GM12878 (cell line): Measurements from ENCODE around the gene TMCC3. TPM values are rescaled to one million over a fixed set of nuclear protein-coding genes. Genes with fewer than 3 reads are reported as not detected.

Experiments
- ATAC-seq: fragments of 200-7000 bp; cut with Tn5 transposase; 3 replicates; pipeline ENCODE4 v1.9.1; 2020; ENCODE audit warnings: mild to moderate bottlenecking, moderate library complexity
- BruUV-seq: library from RNA; stranded (reverse); fragments of 400-500 nt; replicated peaks from 2 replicates; lab custom pipeline; 2021; lab: Mats Ljungman, UMichigan
- CTCF ChIA-PET: fragments of 300-600 bp; sonication (Branson Sonifier 250); formaldehyde crosslinking; extraction: SDS; loops from one replicate; lab custom pipeline; 2021; ENCODE audit warnings: inconsistent platforms; lab: Yijun Ruan, JAX
- POLR2A ChIA-PET: fragments of 350-600 bp; formaldehyde crosslinking; extraction: SDS; loops from one replicate; lab custom pipeline; 2021; ENCODE audit warnings: inconsistent platforms; lab: Charles Lee
- RAD21 ChIA-PET: fragments of 300-600 bp; sonication (Branson Sonifier 250); formaldehyde crosslinking; loops from one replicate; lab custom pipeline; 2023; ENCODE audit warnings: antibody characterized with exemption; ENCODE audit not compliant: unreplicated experiment; lab: Charles Lee
- SMC1A ChIA-PET: fragments of 300-600 bp; sonication (Branson Sonifier 250); formaldehyde crosslinking; loops from one replicate; lab custom pipeline; 2023; ENCODE audit not compliant: unreplicated experiment, uncharacterized antibody; lab: Charles Lee
- DNase-seq: peaks from one replicate; pipeline ENCODE4 v3.0.0-alpha.2; 2011; ENCODE audit warnings: low read depth, low spot score
- FAIRE-seq: peaks from 3 replicates; lab custom pipeline; 2011; peaks lifted over from hg19 to GRCh38; lab: Jason Lieb, UNC
- H2AFZ ChIP-seq: 2 replicates; pipeline ENCODE4 v1.6.0; 2011; ENCODE audit warnings: low read depth, low read length, control low read depth; ENCODE audit not compliant: control insufficient read depth
- H3K27ac ChIP-seq: 2 replicates; pipeline ENCODE4 v1.5.1; 2011; ENCODE audit warnings: control low read depth; ENCODE audit not compliant: control insufficient read depth, insufficient read depth
- H3K27me3 ChIP-seq, 2 experiments: replicated peaks in 1 of 2; 2 replicates each; pipeline versions ENCODE4 v1.6.0 to v1.6.1; 2011; ENCODE audit warnings: low read length in 1 of 2; ENCODE audit not compliant: control insufficient read depth in 2 of 2, insufficient read depth in 2 of 2
- H3K36me3 ChIP-seq, 2 experiments: 2 replicates each; pipeline ENCODE4 v1.5.1; 2011; ENCODE audit warnings: low read length in 1 of 2; ENCODE audit not compliant: control insufficient read depth in 2 of 2, insufficient read depth in 2 of 2
- H3K4me1 ChIP-seq: 2 replicates; pipeline ENCODE4 v1.6.1; 2011; ENCODE audit warnings: mild to moderate bottlenecking, low read length, moderate library complexity, mixed read lengths; ENCODE audit not compliant: control insufficient read depth, insufficient read depth
- H3K4me2 ChIP-seq: 2 replicates; pipeline ENCODE4 v1.6.0; 2011; ENCODE audit warnings: control low read depth; ENCODE audit not compliant: control insufficient read depth, insufficient read depth
- H3K4me3 ChIP-seq: fragments of 200-600 bp; sonication (generic); 2 replicates; pipeline ENCODE4 v1.5.1; 2016
- H3K79me2 ChIP-seq: 2 replicates; pipeline ENCODE4 v1.6.0; 2011; ENCODE audit warnings: low read length; ENCODE audit not compliant: control insufficient read depth, insufficient read depth
- H3K9ac ChIP-seq: 2 replicates; pipeline ENCODE4 v1.8.0; 2011; ENCODE audit warnings: low read length, control low read depth, mixed read lengths; ENCODE audit not compliant: control insufficient read depth, insufficient read depth
- H3K9me3 ChIP-seq: replicated peaks from 3 replicates; pipeline ENCODE4 v1.5.1; 2011; ENCODE audit warnings: mild to moderate bottlenecking, low read length; ENCODE audit not compliant: control insufficient read depth, insufficient read depth
- H4K20me1 ChIP-seq: 2 replicates; pipeline ENCODE4 v1.6.0; 2011; ENCODE audit not compliant: control insufficient read depth, insufficient read depth
- BRCA1 ChIP-seq: IDR thresholded peaks from 2 replicates; pipeline ENCODE4 v1.6.1; 2011; ENCODE audit warnings: low read depth, low read length, improper control_type of control experiment
- EED ChIP-seq: sonication (generic); IDR thresholded peaks from 2 replicates; pipeline ENCODE4 v1.6.1; 2016; ENCODE audit warnings: antibody characterized with exemption, low read depth
- RUNX3 ChIP-seq: IDR thresholded peaks from 2 replicates; pipeline ENCODE4 v1.6.1; 2012; ENCODE audit warnings: low read length, inconsistent platforms
- SRF ChIP-seq, 2 experiments: IDR thresholded peaks; 2 replicates each; pipeline ENCODE4 v1.6.1; 2011; ENCODE audit warnings: low read depth in 2 of 2, low read length in 2 of 2, mild to moderate bottlenecking in 1 of 2, moderate library complexity in 1 of 2
- ZBED1 ChIP-seq: IDR thresholded peaks from 2 replicates; pipeline ENCODE4 v1.6.1; 2016; ENCODE audit warnings: borderline replicate concordance
- ZNF592 ChIP-seq: fragments of 450-650 bp; IDR thresholded peaks from 2 replicates; pipeline ENCODE4 v1.6.1; 2017; ENCODE audit warnings: mild to moderate bottlenecking, moderate library complexity
- WGBS: methylation state at CpG from one replicate; pipeline ENCODE4 v1.1.6; 2016; ENCODE audit warnings: low lambda C conversion rate; ENCODE audit not compliant: insufficient replicate concordance, insufficient coverage; ENCODE audit errors: missing lambda C conversion rate; 5-methylcytosine and 5-hydroxymethylcytosine counted together
- in situ Hi-C: fragments of 300-500 bp; cut with MboI; formaldehyde crosslinking; loops from 9 replicates; pipeline ENCODE4 v1.14.3; 2018; ENCODE audit warnings: mixed read lengths
- intact Hi-C: fragments of 100-400 bp; cut with micrococcal nuclease; formaldehyde crosslinking; loops from one replicate; pipeline ENCODE4 v1.14.2; 2022; ENCODE audit not compliant: unreplicated experiment
- polyA plus RNA-seq, 11 experiments: library from polyadenylated mRNA; depleted of rRNA in 4 of 11; unstranded in 6 of 11; stranded (reverse) in 5 of 11; fragments of >200 nt; fragmentation: Nextera tagmentation in 4 of 11; fragmentation: Illumina TruSeq in 1 of 11; extraction: Ambion mirVana in 4 of 11; extraction: Trizol in 1 of 11; gene quantifications; 1 replicate in 1 of 11; 2 replicates in 10 of 11; pipeline versions ENCODE4 v1.2.1 to v1.2.3, GENCODE V29; 2011 to 2016; ENCODE audit warnings: inconsistent platforms in 2 of 11, missing spikeins in 2 of 11, low read depth in 1 of 11
- total RNA-seq, 4 experiments: library from RNA; depleted of rRNA in 3 of 4; stranded (reverse); fragments of >200 nt in 3 of 4; fragmentation: Illumina TruSeq in 1 of 4; extraction: Trizol in 1 of 4; gene quantifications; 2 replicates each; pipeline versions ENCODE4 v1.2.1 to v1.2.3, GENCODE V29; 2013 to 2021
- TF ChIP-seq, protein P1 (sequence below): IDR thresholded peaks from 2 replicates; pipeline ENCODE4 v1.6.1; 2012; ENCODE audit warnings: low read length, inconsistent platforms

Gene TMCC3
- total and polyA plus RNA-seq, 10 of the 15 experiments (the other 5 are each of a cell fraction or from before 2014, with no cell fraction given), result 5.8 to 29.8 (median 12.6) TPM

DNA sequence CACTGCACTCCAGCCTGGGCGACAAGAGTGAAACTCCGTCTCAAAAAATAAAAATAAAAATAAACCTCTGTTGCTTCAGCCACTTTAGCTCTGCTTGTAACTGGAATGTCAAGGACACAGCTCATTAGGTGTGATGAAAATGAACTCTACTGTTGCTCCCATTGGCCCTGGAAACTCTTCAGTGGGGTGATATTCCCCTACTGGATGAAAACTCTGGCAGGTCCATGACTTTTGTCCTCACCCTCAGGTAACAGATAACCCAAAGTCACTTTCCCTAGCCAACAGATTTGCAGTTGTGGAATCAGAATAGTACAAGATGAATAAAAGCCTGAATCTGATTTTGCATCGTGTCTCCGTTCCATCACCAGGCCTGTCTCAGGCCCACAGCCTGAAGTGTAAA lies 98.5 kb downstream of the TMCC3 start:
- 100% methylated on average over 4 of the region's 4 CpGs for WGBS
- DNase-seq (no peak), ATAC-seq (no peak), FAIRE-seq (no peak)
- H2AFZ ChIP-seq, result no peak overlapping the region
- no peak for TF ChIP-seq ZBED1
- no TSS peak for BruUV-seq
- in situ Hi-C loops (no loop called here), intact Hi-C loops (no loop called here)
- H3K79me2 ChIP-seq, result no peaks in the 10 kb centered on the region
- no peak overlapping the region for H3K9ac ChIP-seq
- peaks cover 6% of the 10 kb centered on the region; the same call in 2 of the 3 replicates for H3K9me3 ChIP-seq
- no peaks in the 10 kb centered on the region for H4K20me1 ChIP-seq
- SMC1A ChIA-PET, result interaction anchor here (1.1 kb wide), 1 partner anchor 339 kb away, joined by 3 read pairs; no protein-coding TSS in a partner anchor
- H3K27ac ChIP-seq, result no peak overlapping the region
- CTCF ChIA-PET, result interaction anchor here (0.6 to 1.0 kb wide), 2 partner anchors 324 to 671 kb away, joined by 3 to 4 read pairs; no protein-coding TSS in a partner anchor
- no peaks in the 10 kb centered on the region for H3K4me1 ChIP-seq
- no peaks in the 10 kb centered on the region for H3K36me3 ChIP-seq
- RAD21 ChIA-PET, result no interaction called here
- no peaks in the 10 kb centered on the region for H3K27me3 ChIP-seq
- H3K4me2 ChIP-seq, result no peak overlapping the region
- POLR2A ChIA-PET, result no interaction called here
- H3K4me3 ChIP-seq, result no peak overlapping the region

GRCh38 chr12:94550964-94551363 lies 99.4 kb downstream of the TMCC3 start:
- Histone ChIP-seq H3K9me3 (peaks cover 13% of the 10 kb centered on the region; the same call in 2 of the 3 replicates), H3K4me2 (no peak overlapping the region), H3K4me1 (no peaks in the 10 kb centered on the region), H3K36me3 (no peaks in the 10 kb centered on the region), H3K27me3 (no peaks in the 10 kb centered on the region), H3K4me3 (no peak overlapping the region), H2AFZ (no peak overlapping the region), H3K79me2 (no peaks in the 10 kb centered on the region), H3K9ac (no peak overlapping the region), H3K27ac (no peak overlapping the region), H4K20me1 (no peaks in the 10 kb centered on the region)
- RAD21 ChIA-PET, result interaction anchor here (1.8 kb wide), 1 partner anchor 324 kb away, joined by 7 read pairs; no protein-coding TSS in a partner anchor
- intact Hi-C loops, result no loop called here
- CTCF ChIA-PET, result interaction anchor here (0.7 to 3.9 kb wide), 3 partner anchors 69 to 324 kb away, joined by 3 to 27 read pairs (median 3); no protein-coding TSS in a partner anchor
- BruUV-seq, result no TSS peak
- POLR2A ChIA-PET, result no interaction called here
- SMC1A ChIA-PET, result interaction anchor here (0.6 to 6.6 kb wide), 5 partner anchors 11 to 654 kb away, joined by 3 to 62 read pairs (median 4); no protein-coding TSS in a partner anchor
- DNase-seq (no peak), ATAC-seq (no peak), FAIRE-seq (no peak)
- 71% methylated on average over 5 of the region's 5 CpGs for WGBS
- no peak for TF ChIP-seq SRF (IDR thresholded peaks at IDR 0.05; ENCODE audit: low read depth in 2 of 2, low read length in 2 of 2)
- TF ChIP-seq EED, result 0 out of 2 replicates have a peak, but pooled peaks have one; percentile 44
- TF ChIP-seq BRCA1, result no peak
- TF ChIP-seq, protein P1, sequence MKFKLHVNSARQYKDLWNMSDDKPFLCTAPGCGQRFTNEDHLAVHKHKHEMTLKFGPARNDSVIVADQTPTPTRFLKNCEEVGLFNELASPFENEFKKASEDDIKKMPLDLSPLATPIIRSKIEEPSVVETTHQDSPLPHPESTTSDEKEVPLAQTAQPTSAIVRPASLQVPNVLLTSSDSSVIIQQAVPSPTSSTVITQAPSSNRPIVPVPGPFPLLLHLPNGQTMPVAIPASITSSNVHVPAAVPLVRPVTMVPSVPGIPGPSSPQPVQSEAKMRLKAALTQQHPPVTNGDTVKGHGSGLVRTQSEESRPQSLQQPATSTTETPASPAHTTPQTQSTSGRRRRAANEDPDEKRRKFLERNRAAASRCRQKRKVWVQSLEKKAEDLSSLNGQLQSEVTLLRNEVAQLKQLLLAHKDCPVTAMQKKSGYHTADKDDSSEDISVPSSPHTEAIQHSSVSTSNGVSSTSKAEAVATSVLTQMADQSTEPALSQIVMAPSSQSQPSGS, result peak; percentile 44; the same call in 1 of the 2 replicates
- TF ChIP-seq RUNX3, result peak; percentile 49; the same call in 1 of the 2 replicates
- no peak for TF ChIP-seq ZNF592
- in situ Hi-C loops, result no loop called here
